HepG2 (cell line): ENCODE data around the gene ENPP1. TPM values are rescaled to one million over a fixed set of nuclear protein-coding genes. Genes with fewer than 3 reads are reported as not detected.

Source experiments
- AHR ChIP-seq: IDR thresholded peaks from 2 replicates; pipeline ENCODE4 v1.6.1; 2018; ENCODE audit warnings: missing genetic modification reagents, missing compliant biosample characterization
- ATF1 ChIP-seq: IDR thresholded peaks from 2 replicates; pipeline ENCODE4 v1.6.1; 2016; ENCODE audit warnings: mild to moderate bottlenecking, control low read depth
- BORCS8-MEF2B ChIP-seq: sonication (generic); formaldehyde crosslinking; IDR thresholded peaks from 2 replicates; pipeline ENCODE4 v1.8.0; 2022; ENCODE audit warnings: mild to moderate bottlenecking, missing genetic modification reagents
- CREB3 ChIP-seq: sonication (generic); formaldehyde crosslinking; IDR thresholded peaks from 2 replicates; pipeline ENCODE4 v1.5.0; 2020; ENCODE audit warnings: missing genetic modification reagents
- EZH2 ChIP-seq: conservative IDR thresholded peaks from 2 replicates; pipeline ENCODE4 v1.6.1; 2012; ENCODE audit warnings: mild to moderate bottlenecking, low read depth, low read length, moderate library complexity
- MTF2 ChIP-seq: sonication (generic); formaldehyde crosslinking; IDR thresholded peaks from 2 replicates; pipeline ENCODE4 v1.5.0; 2020; ENCODE audit warnings: missing genetic modification reagents, borderline replicate concordance
- NCOA2 ChIP-seq: sonication (generic); formaldehyde crosslinking; IDR thresholded peaks from 2 replicates; pipeline ENCODE4 v1.8.0; 2022; ENCODE audit warnings: inconsistent platforms
- PBX2 ChIP-seq: IDR thresholded peaks from 2 replicates; pipeline ENCODE4 v1.6.1; 2016; ENCODE audit warnings: control low read depth
- RNF2 ChIP-seq: fragments of 450-650 bp; conservative IDR thresholded peaks from 2 replicates; pipeline ENCODE4 v1.6.1; 2016; ENCODE audit warnings: low read depth
- SOX5 ChIP-seq: IDR thresholded peaks from 2 replicates; pipeline ENCODE4 v1.6.1; 2016; ENCODE audit warnings: borderline replicate concordance
- TCF12 ChIP-seq, 2 experiments: fragments of 450-650 bp in 1 of 2; sonication (generic) in 1 of 2; formaldehyde crosslinking in 1 of 2; IDR thresholded peaks; 2 replicates each; pipeline versions ENCODE4 v1.6.1 to v1.8.0; 2017 to 2022; ENCODE audit warnings: antibody characterized with exemption in 1 of 2, mild to moderate bottlenecking in 1 of 2, missing genetic modification reagents in 1 of 2, moderate library complexity in 1 of 2
- ZBTB20 ChIP-seq: sonication (generic); formaldehyde crosslinking; IDR thresholded peaks from 2 replicates; pipeline ENCODE4 v1.8.1; 2023; ENCODE audit warnings: missing genetic modification reagents, low read depth, mild to moderate bottlenecking, borderline replicate concordance
- ZFP36L2 ChIP-seq: sonication (generic); formaldehyde crosslinking; IDR thresholded peaks from 2 replicates; pipeline ENCODE4 v1.4.0; 2020; ENCODE audit warnings: missing genetic modification reagents
- ZGPAT ChIP-seq: IDR thresholded peaks from 2 replicates; pipeline ENCODE4 v1.6.1; 2016; ENCODE audit warnings: mild to moderate bottlenecking
- ZNF143 ChIP-seq: sonication (generic); formaldehyde crosslinking; IDR thresholded peaks from 2 replicates; pipeline ENCODE4 v1.4.0; 2020; ENCODE audit warnings: missing genetic modification reagents
- ZNF280B ChIP-seq: sonication (generic); formaldehyde crosslinking; IDR thresholded peaks from 2 replicates; pipeline ENCODE4 v1.5.0; 2020; ENCODE audit warnings: missing genetic modification reagents, mild to moderate bottlenecking, borderline replicate concordance
- ZNF550 ChIP-seq: sonication (generic); formaldehyde crosslinking; IDR thresholded peaks from 2 replicates; pipeline ENCODE4 v1.4.0; 2020; ENCODE audit warnings: mild to moderate bottlenecking, missing genetic modification reagents, borderline replicate concordance
- ZNF75D ChIP-seq: sonication (generic); formaldehyde crosslinking; IDR thresholded peaks from 2 replicates; pipeline ENCODE4 v1.8.1; 2023; ENCODE audit warnings: missing genetic modification reagents, mild to moderate bottlenecking, borderline replicate concordance
- ZNF878 ChIP-seq: sonication (generic); formaldehyde crosslinking; IDR thresholded peaks from 2 replicates; pipeline ENCODE4 v1.8.1; 2023; ENCODE audit warnings: mild to moderate bottlenecking, missing genetic modification reagents, moderate library complexity
- ZNF883 ChIP-seq: sonication (generic); formaldehyde crosslinking; IDR thresholded peaks from 2 replicates; pipeline ENCODE4 v1.5.1; 2020; ENCODE audit warnings: mild to moderate bottlenecking, missing genetic modification reagents; ENCODE audit errors: not compliant biosample characterization
- polyA plus RNA-seq, 8 experiments: library from polyadenylated mRNA; depleted of rRNA in 3 of 8; stranded (reverse) in 7 of 8; unstranded in 1 of 8; fragments of >200 nt; fragmentation: Illumina TruSeq in 4 of 8; extraction: Trizol in 4 of 8; gene quantifications; 2 replicates each; pipeline versions ENCODE4 v1.2.1 to v1.2.3, GENCODE V29; 2011 to 2016; ENCODE audit warnings: low read depth in 4 of 8, missing spikeins in 1 of 8, mixed read lengths in 1 of 8; ENCODE audit not compliant: insufficient read depth in 1 of 8
- total RNA-seq, 5 experiments: library from RNA; depleted of rRNA; stranded (reverse); fragments of >200 nt; fragmentation: Illumina TruSeq; extraction: Trizol; gene quantifications; 2 replicates each; pipeline ENCODE4 v1.2.3, GENCODE V29; 2016; ENCODE audit warnings: low read depth in 1 of 5
- TF ChIP-seq, protein P1 (sequence below): sonication (generic); formaldehyde crosslinking; IDR thresholded peaks from 2 replicates; pipeline ENCODE4 v1.5.1; 2020; ENCODE audit warnings: mild to moderate bottlenecking, missing genetic modification reagents

Gene ENPP1
- total and polyA plus RNA-seq, 2 of the 13 experiments (the other 11 are each of a cell fraction or from before 2014, with no cell fraction given), result 56.5 to 160 TPM

GRCh38 chr6:131894493-131895424, 86.9 kb downstream of the ENPP1 start (continued):
- TF ChIP-seq ZNF143 (peak; percentile 61), BORCS8-MEF2B (CRISPR knock-in tag) (no peak), ZBTB20 (CRISPR knock-in tag) (peak; percentile 96), ZNF878 (CRISPR knock-in tag) (peak; percentile 93; the same call in 1 of the 2 replicates), AHR (CRISPR knock-in tag) (no peak; the same call in 1 of the 2 replicates), SOX5 (CRISPR knock-in tag) (peak; percentile 88), ZNF883 (no peak), MTF2 (no peak), PBX2 (CRISPR knock-in tag) (no peak), ZNF550 (CRISPR knock-in tag) (no peak), ZGPAT (CRISPR knock-in tag) (peak; percentile 98), EZH2 (no peak), ATF1 (CRISPR knock-in tag) (peak; percentile 80), NCOA2 (CRISPR knock-in tag) (peak; percentile 95), ZFP36L2 (no peak), RNF2 (no peak), CREB3 (CRISPR knock-in tag) (no peak), TCF12 (IDR thresholded peaks at IDR 0.05) (no peak), TCF12 (CRISPR knock-in tag; IDR thresholded peaks at IDR 0.05) (0 out of 2 replicates have a peak, but pooled peaks have one; percentile 85), ZNF75D (CRISPR knock-in tag) (no peak), ZNF280B (no peak)
- TF ChIP-seq, protein P1, sequence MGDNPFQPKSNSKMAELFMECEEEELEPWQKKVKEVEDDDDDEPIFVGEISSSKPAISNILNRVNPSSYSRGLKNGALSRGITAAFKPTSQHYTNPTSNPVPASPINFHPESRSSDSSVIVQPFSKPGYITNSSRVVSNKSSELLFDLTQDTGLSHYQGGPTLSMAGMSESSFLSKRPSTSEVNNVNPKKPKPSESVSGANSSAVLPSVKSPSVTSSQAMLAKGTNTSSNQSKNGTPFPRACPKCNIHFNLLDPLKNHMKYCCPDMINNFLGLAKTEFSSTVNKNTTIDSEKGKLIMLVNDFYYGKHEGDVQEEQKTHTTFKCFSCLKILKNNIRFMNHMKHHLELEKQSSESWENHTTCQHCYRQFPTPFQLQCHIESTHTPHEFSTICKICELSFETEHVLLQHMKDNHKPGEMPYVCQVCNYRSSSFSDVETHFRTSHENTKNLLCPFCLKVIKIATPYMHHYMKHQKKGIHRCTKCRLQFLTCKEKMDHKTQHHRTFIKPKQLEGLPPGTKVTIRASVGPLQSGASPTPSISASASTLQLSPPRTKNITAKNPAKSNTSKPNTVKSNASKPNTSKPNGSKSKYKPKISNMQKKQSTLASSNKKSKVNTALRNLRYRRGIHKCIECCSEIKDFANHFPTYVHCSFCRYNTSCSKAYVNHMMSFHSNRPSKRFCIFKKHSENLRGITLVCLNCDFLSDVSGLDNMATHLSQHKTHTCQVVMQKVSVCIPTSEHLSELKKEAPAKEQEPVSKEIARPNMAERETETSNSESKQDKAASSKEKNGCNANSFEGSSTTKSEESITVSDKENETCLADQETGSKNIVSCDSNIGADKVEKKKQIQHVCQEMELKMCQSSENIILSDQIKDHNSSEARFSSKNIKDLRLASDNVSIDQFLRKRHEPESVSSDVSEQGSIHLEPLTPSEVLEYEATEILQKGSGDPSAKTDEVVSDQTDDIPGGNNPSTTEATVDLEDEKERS, result peak; percentile 77
